Measurements from ENCODE around the gene DCTD. TPM values are rescaled to one million over a fixed set of nuclear protein-coding genes. Genes with fewer than 3 reads are reported as not detected.

DCTD gene
- total and polyA plus RNA-seq, 2 of the 13 experiments (the other 11 are each of a cell fraction or from before 2014, with no cell fraction given), result 85.1 to 95.3 TPM

DNA sequence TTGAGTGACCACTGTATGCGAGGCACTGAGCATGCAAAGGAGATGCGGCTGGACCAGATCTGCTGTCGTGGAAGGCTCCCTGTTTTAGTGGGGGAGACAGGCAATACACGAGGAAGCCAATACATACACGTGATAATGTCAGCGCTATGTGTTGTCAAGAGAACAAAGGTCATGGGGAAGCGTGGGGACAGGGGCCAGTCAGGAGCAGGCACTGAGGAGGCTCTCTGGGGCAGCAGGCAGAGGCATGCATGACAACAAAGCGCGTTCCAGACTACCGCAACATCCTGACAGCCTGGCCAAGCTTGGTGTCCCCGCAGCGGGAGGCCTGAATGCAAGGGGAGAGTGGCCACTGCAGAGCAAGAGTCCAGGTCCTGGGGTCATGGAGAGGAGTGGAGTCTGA, 61.9 kb downstream of the DCTD start (continued):
- TF ChIP-seq, protein P1, sequence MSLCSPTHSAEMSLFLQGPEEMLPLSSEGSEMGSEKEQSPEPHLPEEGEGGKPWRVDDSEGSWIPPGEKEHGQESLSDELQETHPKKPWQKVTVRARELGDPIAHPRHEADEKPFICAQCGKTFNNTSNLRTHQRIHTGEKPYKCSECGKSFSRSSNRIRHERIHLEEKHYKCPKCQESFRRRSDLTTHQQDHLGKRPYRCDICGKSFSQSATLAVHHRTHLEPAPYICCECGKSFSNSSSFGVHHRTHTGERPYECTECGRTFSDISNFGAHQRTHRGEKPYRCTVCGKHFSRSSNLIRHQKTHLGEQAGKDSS (CRISPR knock-in tag; IDR thresholded peaks at IDR 0.05; ENCODE audit: borderline replicate concordance, low read depth), result peak; percentile 69; the same call in 1 of the 2 replicates
- TF ChIP-seq PTBP1 (IDR thresholded peaks at IDR 0.05; ENCODE audit: low read depth, low read length, poor library complexity, severe bottlenecking), result no peak
- TF ChIP-seq NR3C1 (CRISPR knock-in tag; IDR thresholded peaks at IDR 0.05), result no peak
- TF ChIP-seq BHLHE40 (IDR thresholded peaks at IDR 0.05; ENCODE audit: low read length), result peak; percentile 84
- TF ChIP-seq, protein P2, sequence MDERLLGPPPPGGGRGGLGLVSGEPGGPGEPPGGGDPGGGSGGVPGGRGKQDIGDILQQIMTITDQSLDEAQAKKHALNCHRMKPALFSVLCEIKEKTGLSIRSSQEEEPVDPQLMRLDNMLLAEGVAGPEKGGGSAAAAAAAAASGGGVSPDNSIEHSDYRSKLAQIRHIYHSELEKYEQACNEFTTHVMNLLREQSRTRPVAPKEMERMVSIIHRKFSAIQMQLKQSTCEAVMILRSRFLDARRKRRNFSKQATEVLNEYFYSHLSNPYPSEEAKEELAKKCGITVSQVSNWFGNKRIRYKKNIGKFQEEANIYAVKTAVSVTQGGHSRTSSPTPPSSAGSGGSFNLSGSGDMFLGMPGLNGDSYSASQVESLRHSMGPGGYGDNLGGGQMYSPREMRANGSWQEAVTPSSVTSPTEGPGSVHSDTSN (CRISPR knock-in tag; IDR thresholded peaks at IDR 0.05), result no peak
- no peak for TF ChIP-seq SNRNP70 (IDR thresholded peaks at IDR 0.05; ENCODE audit: low read depth, low read length)
- no peak for TF ChIP-seq KLF15 (CRISPR knock-in tag; IDR thresholded peaks at IDR 0.05; ENCODE audit: borderline replicate concordance)
- peak; percentile 39; the same call in 1 of the 2 replicates for TF ChIP-seq REL (CRISPR knock-in tag; conservative IDR thresholded peaks at IDR 0.05)
- TF ChIP-seq NFKB2 (CRISPR knock-in tag; IDR thresholded peaks at IDR 0.05; ENCODE audit: borderline replicate concordance), result no peak
- TF ChIP-seq EED (CRISPR knock-in tag; IDR thresholded peaks at IDR 0.05), result no peak
- TF ChIP-seq ZNF605 (CRISPR knock-in tag; IDR thresholded peaks at IDR 0.05), result peak; percentile 60; the same call in 1 of the 2 replicates
- TF ChIP-seq NFIC (IDR thresholded peaks at IDR 0.05; ENCODE audit: low read length), result no peak
- TF ChIP-seq SETDB1 (CRISPR knock-in tag; IDR thresholded peaks at IDR 0.05; ENCODE audit: borderline replicate concordance), result no peak
- peak; percentile 70; the same call in 1 of the 2 replicates for TF ChIP-seq MYC (CRISPR knock-in tag; IDR thresholded peaks at IDR 0.05; ENCODE audit: borderline replicate concordance)
- peak; percentile 24; the same call in 1 of the 2 replicates for TF ChIP-seq YEATS4 (CRISPR knock-in tag; IDR thresholded peaks at IDR 0.05; ENCODE audit: borderline replicate concordance)
- TF ChIP-seq ZNF781 (CRISPR knock-in tag; IDR thresholded peaks at IDR 0.05; ENCODE audit: borderline replicate concordance, not compliant biosample characterization), result peak; percentile 73
- TF ChIP-seq DMAP1 (CRISPR knock-in tag; IDR thresholded peaks at IDR 0.05), result no peak
- TF ChIP-seq IRF2 (CRISPR knock-in tag; IDR thresholded peaks at IDR 0.05), result peak; percentile 50; the same call in 1 of the 2 replicates
- peak; percentile 59; the same call in 1 of the 2 replicates for TF ChIP-seq ZSCAN25 (CRISPR knock-in tag; IDR thresholded peaks at IDR 0.05)
- no peak for TF ChIP-seq SOX6 (IDR thresholded peaks at IDR 0.05)
- TF ChIP-seq SOX6 (CRISPR knock-in tag; IDR thresholded peaks at IDR 0.05), result peak; percentile 82
- no peak for TF ChIP-seq ZNF24 (IDR thresholded peaks at IDR 0.05)
- no peak for TF ChIP-seq NFATC3 (CRISPR knock-in tag; IDR thresholded peaks at IDR 0.05)
- TF ChIP-seq ZNF660 (CRISPR knock-in tag; IDR thresholded peaks at IDR 0.05; ENCODE audit: borderline replicate concordance, low read depth), result no peak
- TF ChIP-seq, protein P3, sequence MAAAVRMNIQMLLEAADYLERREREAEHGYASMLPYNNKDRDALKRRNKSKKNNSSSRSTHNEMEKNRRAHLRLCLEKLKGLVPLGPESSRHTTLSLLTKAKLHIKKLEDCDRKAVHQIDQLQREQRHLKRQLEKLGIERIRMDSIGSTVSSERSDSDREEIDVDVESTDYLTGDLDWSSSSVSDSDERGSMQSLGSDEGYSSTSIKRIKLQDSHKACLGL (CRISPR knock-in tag; IDR thresholded peaks at IDR 0.05), result no peak
- TF ChIP-seq ZNF891 (CRISPR knock-in tag; IDR thresholded peaks at IDR 0.05), result peak; percentile 65; the same call in 1 of the 2 replicates

Data from HepG2 (cell line).